Pancreas (tissue), 10 donors: ENCODE results near the gene MAPK8. TPM values are rescaled to one million over a fixed set of nuclear protein-coding genes. Genes with fewer than 3 reads are reported as not detected.

Experiments
- ATAC-seq, 4 donors: fragments of 200-7000 bp; cut with Tn5 transposase; one replicate each; pipeline versions ENCODE4 v1.8.0 to v1.9.1; 2020; ENCODE audit warnings: mild to moderate bottlenecking in 4 of 4, moderate library complexity in 4 of 4
- DNase-seq, 6 donors: peaks; one replicate each; pipeline ENCODE4 v3.0.0-alpha.2; 2020
- FAIRE-seq: peaks from 2 replicates; lab custom pipeline; 2012; peaks lifted over from hg19 to GRCh38; lab: Jason Lieb, UNC
- H3K27ac ChIP-seq, 4 donors: fragments of 200-600 bp; sonication (generic); 1 replicate in 3 of 4; 2 replicates in 1 of 4; pipeline versions ENCODE4 v1.5.0 to v1.8.0; 2020
- H3K27me3 ChIP-seq, 4 donors: fragments of 200-600 bp; one replicate each; pipeline ENCODE4 v1.8.0; 2021
- H3K36me3 ChIP-seq, 3 donors: fragments of 200-600 bp; sonication (generic) in 1 of 3; one replicate each; pipeline versions ENCODE4 v1.5.0 to v1.8.0; 2020 to 2021
- H3K4me1 ChIP-seq, 3 donors: fragments of 200-600 bp; one replicate each; pipeline ENCODE4 v1.8.0; 2021
- H3K4me3 ChIP-seq, 4 donors: fragments of 200-600 bp; sonication (generic) in 2 of 4; one replicate each; pipeline versions ENCODE4 v1.5.0 to v1.8.0; 2020 to 2021
- H3K9me3 ChIP-seq, 4 donors: fragments of 200-600 bp; one replicate each; pipeline ENCODE4 v1.8.0; 2021
- WGBS, 2 donors: extraction: QIAGEN DNeasy Blood & Tissue Kit; methylation state at CpG; one replicate each; pipeline ENCODE4 v1.1.7; 2013; 5-methylcytosine and 5-hydroxymethylcytosine counted together
- intact Hi-C, 3 donors: fragments of 100-400 bp; cut with DNase I; formaldehyde crosslinking; loops; one replicate each; pipeline versions ENCODE4 v1.11.1 to v1.14.2; 2022
- polyA plus RNA-seq, 2 donors: library from polyadenylated mRNA; stranded (reverse); fragments of 200-250 nt; gene quantifications; one replicate each; pipeline ENCODE4 v1.2.3, GENCODE V29; 2013
- total RNA-seq, 6 donors: library from RNA; stranded (reverse); fragmentation: NEBNext Ultra II Directional in 4 of 6; extraction: Animal tissue kit (Norgen Biotek cat#: 25700) in 4 of 6; gene quantifications; one replicate each; pipeline versions ENCODE4 v1.2.1 to v1.2.4, GENCODE V29; 2021 to 2023
- TF ChIP-seq, protein P1 (sequence below), 4 donors: fragments of 200-600 bp; sonication (generic) in 3 of 4; IDR thresholded peaks; one replicate each; pipeline versions ENCODE4 v1.5.0 to v1.8.0; 2021; ENCODE audit warnings: antibody characterized with exemption in 4 of 4
- donor health status: healthy with polysubstance abuse.
- donor health status: DM: no; HTN: no; CAD: no; lungs with moderate emphysema.
- donor health status: DM: no; HTN: no; CAD: no.
- donor health status: control.
- donor health status: control.
- donor health status: Bipolar disorder and iron deficiency.
- donor health status: DM: yes; HTN: yes; CAD: no.
- donor health status: DM: no; HTN: no; CAD: no.
- donor health status: DM: no; HTN: no; CAD: no.
- donor health status: DM: yes; HTN: yes; CAD: no.

The MAPK8 gene
- total and polyA plus RNA-seq, 8 donors: 4.0 to 25.5 (median 17.0) TPM

DNA sequence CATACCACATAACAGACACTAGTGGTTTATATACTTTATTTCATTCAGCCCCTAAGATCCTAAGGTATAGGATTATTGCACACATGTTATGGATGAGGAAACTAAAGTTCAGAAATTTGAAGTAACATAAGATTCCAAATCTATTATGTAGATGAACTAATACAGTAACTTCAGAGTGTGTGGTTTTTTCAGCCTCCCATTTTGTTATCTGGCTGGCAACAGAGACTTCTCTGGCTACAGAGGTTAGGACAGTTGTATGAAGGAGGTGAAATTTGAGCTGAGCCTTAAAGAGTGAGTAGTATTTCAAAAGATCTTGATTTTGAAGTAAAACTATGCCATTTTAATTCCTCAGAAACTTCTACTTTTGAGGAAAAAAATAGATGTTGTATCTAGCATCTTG is 125.4 kb downstream of the MAPK8 start:
- intact Hi-C loops: no loop called here
- TF ChIP-seq, protein P1, sequence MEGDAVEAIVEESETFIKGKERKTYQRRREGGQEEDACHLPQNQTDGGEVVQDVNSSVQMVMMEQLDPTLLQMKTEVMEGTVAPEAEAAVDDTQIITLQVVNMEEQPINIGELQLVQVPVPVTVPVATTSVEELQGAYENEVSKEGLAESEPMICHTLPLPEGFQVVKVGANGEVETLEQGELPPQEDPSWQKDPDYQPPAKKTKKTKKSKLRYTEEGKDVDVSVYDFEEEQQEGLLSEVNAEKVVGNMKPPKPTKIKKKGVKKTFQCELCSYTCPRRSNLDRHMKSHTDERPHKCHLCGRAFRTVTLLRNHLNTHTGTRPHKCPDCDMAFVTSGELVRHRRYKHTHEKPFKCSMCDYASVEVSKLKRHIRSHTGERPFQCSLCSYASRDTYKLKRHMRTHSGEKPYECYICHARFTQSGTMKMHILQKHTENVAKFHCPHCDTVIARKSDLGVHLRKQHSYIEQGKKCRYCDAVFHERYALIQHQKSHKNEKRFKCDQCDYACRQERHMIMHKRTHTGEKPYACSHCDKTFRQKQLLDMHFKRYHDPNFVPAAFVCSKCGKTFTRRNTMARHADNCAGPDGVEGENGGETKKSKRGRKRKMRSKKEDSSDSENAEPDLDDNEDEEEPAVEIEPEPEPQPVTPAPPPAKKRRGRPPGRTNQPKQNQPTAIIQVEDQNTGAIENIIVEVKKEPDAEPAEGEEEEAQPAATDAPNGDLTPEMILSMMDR (IDR thresholded peaks at IDR 0.05): no peak
- no peak for DNase-seq
- FAIRE-seq: no peak
- H3K9me3 ChIP-seq: no peaks in the 10 kb centered on the region
- no peaks in the 10 kb centered on the region for H3K27me3 ChIP-seq
- no peak overlapping the region for H3K4me3 ChIP-seq
- ATAC-seq: no peak
- H3K4me1 ChIP-seq: no peaks in the 10 kb centered on the region
- H3K36me3 ChIP-seq: peaks cover 0 to 12% (median 0%) of the 10 kb centered on the region in 3 donors
- no peak overlapping the region for H3K27ac ChIP-seq

- intact Hi-C loops: no loop called here
- DNase-seq (no peak), ATAC-seq (no peak), FAIRE-seq (no peak)
- H3K36me3 ChIP-seq: no peaks in the 10 kb centered on the region
- H3K9me3 ChIP-seq: no peaks in the 10 kb centered on the region
- TF ChIP-seq, protein P1 (IDR thresholded peaks at IDR 0.05): no peak
- no peak overlapping the region for H3K4me3 ChIP-seq
- WGBS, 2 donors: 92 to 93% methylated on average over 3 of the region's 3 CpGs
- H3K27ac ChIP-seq: no peak overlapping the region
- H3K4me1 ChIP-seq: peaks cover 7% of the 10 kb centered on the region in 3 donors
- no peaks in the 10 kb centered on the region for H3K27me3 ChIP-seq
Measured at GRCh38 chr10:48437546-48437945, 131.1 kb downstream of the MAPK8 start.

GRCh38 chr10:48439031-48439430 is 132.6 kb downstream of the MAPK8 start:
- Histone ChIP-seq H3K27me3 (no peaks in the 10 kb centered on the region), H3K4me1 (peaks cover 7% of the 10 kb centered on the region in 3 donors), H3K36me3 (no peaks in the 10 kb centered on the region), H3K9me3 (no peaks in the 10 kb centered on the region), H3K27ac (peak overlapping the region in 1 of 4 donors; percentile 34), H3K4me3 (no peak overlapping the region)
- TF ChIP-seq, protein P1 (IDR thresholded peaks at IDR 0.05): no peak
- DNase-seq (no peak), FAIRE-seq (no peak), ATAC-seq (peak in 3 of 4 donors; percentile 9 to 50 (median 22))
- intact Hi-C loops: no loop called here
- WGBS, 2 donors: 75 to 82% methylated on average over 2 of the region's 2 CpGs

DNA sequence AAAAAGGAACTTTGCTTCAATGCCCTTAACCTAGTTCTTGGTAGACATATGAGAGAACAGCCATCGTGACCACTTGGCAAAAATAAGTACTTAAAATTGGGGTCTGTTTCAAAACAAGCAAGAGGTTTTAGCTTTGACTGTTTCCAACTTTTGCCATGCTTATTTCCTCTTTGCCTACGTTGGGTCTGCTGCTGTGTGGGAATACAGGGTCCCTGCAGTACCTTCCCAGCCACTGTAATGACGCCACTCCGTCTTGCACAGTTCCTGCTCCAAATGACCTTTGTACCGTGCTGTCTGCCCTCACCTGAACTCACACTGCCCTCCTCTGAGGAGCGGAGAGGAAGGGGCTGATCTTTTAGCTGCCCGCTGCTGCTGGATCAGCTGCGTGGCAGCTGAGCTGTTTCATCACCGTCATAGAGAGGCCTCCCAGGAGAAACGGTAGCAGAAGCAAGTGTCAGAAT is 133.1 kb downstream of the MAPK8 start:
- TF ChIP-seq, protein P1 (IDR thresholded peaks at IDR 0.05): no peak
- peak; percentile 95 to 97 (median 96) for ATAC-seq
- no peaks in the 10 kb centered on the region for H3K9me3 ChIP-seq
- 17% methylated on average over 10 of the region's 10 CpGs for WGBS, 2 donors
- H3K36me3 ChIP-seq: no peaks in the 10 kb centered on the region
- peak in 5 of 6 donors; percentile 62 to 73 (median 67) for DNase-seq
- H3K27ac ChIP-seq: peak overlapping the region in 1 of 4 donors; percentile 34
- no peak overlapping the region for H3K4me3 ChIP-seq
- H3K27me3 ChIP-seq: no peaks in the 10 kb centered on the region
- no peak for FAIRE-seq
- peaks cover 7% of the 10 kb centered on the region in 3 donors for H3K4me1 ChIP-seq
- intact Hi-C loops: no loop called here

DNA sequence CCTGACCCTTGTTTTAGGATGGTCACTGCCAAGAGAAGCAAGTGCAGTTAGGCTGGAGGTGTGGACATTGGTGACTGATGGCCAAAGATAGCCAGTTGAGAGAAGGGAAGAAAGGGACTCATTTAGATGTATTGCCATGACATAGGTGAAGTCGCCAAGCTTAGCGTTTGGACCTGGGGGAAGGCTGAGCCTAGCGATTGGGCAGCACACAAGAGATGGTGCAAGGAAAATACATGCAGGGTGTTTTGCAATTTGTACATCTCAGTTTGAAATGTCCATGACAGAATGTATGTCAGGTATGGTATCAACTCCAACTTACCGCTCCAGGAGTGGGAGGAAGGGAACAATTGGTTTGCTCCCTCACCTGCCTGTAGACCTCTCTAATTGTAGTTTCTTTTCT is 134.3 kb downstream of the MAPK8 start:
- WGBS, 2 donors: 96 to 99% methylated on average over 4 of the region's 4 CpGs

More for the DNA sequence above, 134.3 kb downstream of the MAPK8 start:
- Histone ChIP-seq H3K36me3 (no peaks in the 10 kb centered on the region), H3K4me1 (peaks cover 7% of the 10 kb centered on the region in 3 donors), H3K4me3 (no peak overlapping the region), H3K9me3 (no peaks in the 10 kb centered on the region), H3K27ac (no peak overlapping the region), H3K27me3 (no peaks in the 10 kb centered on the region)
- DNase-seq (no peak), ATAC-seq (no peak), FAIRE-seq (no peak)
- TF ChIP-seq, protein P1 (IDR thresholded peaks at IDR 0.05): no peak
- intact Hi-C loops: no loop called here
